K562 (cell line): ENCODE measurements around the gene NXF3. TPM values are rescaled to one million over a fixed set of nuclear protein-coding genes. Genes with fewer than 3 reads are reported as not detected.

Experiments used
- CBX2 ChIP-seq: fragments of 200-600 bp; sonication (generic); IDR thresholded peaks from one replicate; pipeline ENCODE4 v1.6.1; 2012; ENCODE audit warnings: mild to moderate bottlenecking, low read length, inconsistent platforms; ENCODE audit not compliant: insufficient read depth, poor library complexity, severe bottlenecking
- CGGBP1 ChIP-seq: fragments of 250-450 bp; sonication (Bioruptor Pico); IDR thresholded peaks from 2 replicates; pipeline ENCODE4 v1.9.0; 2021; ENCODE audit warnings: mild to moderate bottlenecking
- E2F3 ChIP-seq: fragments of 250-450 bp; sonication (Bioruptor Pico); IDR thresholded peaks from 2 replicates; pipeline ENCODE4 v1.4.0; 2020; ENCODE audit warnings: mild to moderate bottlenecking
- EHMT2 ChIP-seq: fragments of 450-650 bp; IDR thresholded peaks from 2 replicates; pipeline ENCODE4 v1.6.1; 2018; ENCODE audit warnings: antibody characterized with exemption
- FOXJ2 ChIP-seq: fragments of 200-800 bp; sonication (Bioruptor generic); IDR thresholded peaks from 2 replicates; pipeline ENCODE4 v1.6.1; 2016; ENCODE audit warnings: missing genetic modification characterization, missing compliant biosample characterization
- GATAD2B ChIP-seq: fragments of 450-650 bp; IDR thresholded peaks from 2 replicates; pipeline ENCODE4 v1.6.1; 2017; ENCODE audit warnings: mild to moderate bottlenecking, borderline replicate concordance
- GTF2B ChIP-seq: IDR thresholded peaks from 2 replicates; pipeline ENCODE4 v1.6.1; 2011; ENCODE audit not compliant: insufficient read length; ENCODE audit errors: extremely low read depth
- GTF2F1 ChIP-seq: IDR thresholded peaks from 2 replicates; pipeline ENCODE4 v1.6.1; 2011; ENCODE audit warnings: low read depth, low read length, improper control_type of control experiment
- HMG20A ChIP-seq: fragments of 450-650 bp; formaldehyde crosslinking; conservative IDR thresholded peaks from 2 replicates; pipeline ENCODE4 v1.4.0; 2020; ENCODE audit warnings: mild to moderate bottlenecking, mixed read lengths
- KDM1A ChIP-seq, 2 experiments: fragments of 450-650 bp; IDR thresholded peaks; 2 replicates each; pipeline ENCODE4 v1.6.1; 2016; ENCODE audit warnings: mild to moderate bottlenecking in 2 of 2
- LEF1 ChIP-seq: fragments of 450-650 bp; IDR thresholded peaks from 2 replicates; pipeline ENCODE4 v1.6.1; 2016; ENCODE audit warnings: mild to moderate bottlenecking
- MAX ChIP-seq: sonication (generic); formaldehyde crosslinking; IDR thresholded peaks from 2 replicates; pipeline ENCODE4 v1.9.0; 2022; ENCODE audit warnings: mild to moderate bottlenecking, missing genetic modification reagents
- MCM2 ChIP-seq: fragments of 450-650 bp; IDR thresholded peaks from 2 replicates; pipeline ENCODE4 v1.6.1; 2017; ENCODE audit warnings: low read depth, mild to moderate bottlenecking
- MCM5 ChIP-seq: fragments of 450-650 bp; IDR thresholded peaks from 2 replicates; pipeline ENCODE4 v1.6.1; 2016; ENCODE audit warnings: low read depth
- PRPF4 ChIP-seq: fragments of 200-400 bp; formaldehyde crosslinking; IDR thresholded peaks from one replicate; pipeline ENCODE4 v1.6.1; 2017; ENCODE audit warnings: low read length, low read depth, mild to moderate bottlenecking; ENCODE audit not compliant: insufficient read depth, poor library complexity, severe bottlenecking
- RBM25 ChIP-seq: fragments of 200-400 bp; formaldehyde crosslinking; IDR thresholded peaks from 2 replicates; pipeline ENCODE4 v1.6.1; 2018; ENCODE audit warnings: low read length, low read depth, moderate library complexity; ENCODE audit not compliant: severe bottlenecking
- SNRNP70 ChIP-seq: fragments of 200-400 bp; formaldehyde crosslinking; optimal IDR thresholded peaks from 2 replicates; pipeline ENCODE3; 2017; ENCODE audit warnings: low read depth, low read length
- TAF7 ChIP-seq: fragments of 450-650 bp; IDR thresholded peaks from 2 replicates; pipeline ENCODE4 v1.6.1; 2016; ENCODE audit warnings: missing genetic modification characterization, missing compliant biosample characterization
- TBL1XR1 ChIP-seq, 2 experiments: IDR thresholded peaks; 2 replicates each; pipeline ENCODE4 v1.6.1; 2012; ENCODE audit warnings: improper control_type of control experiment in 2 of 2, low read length in 2 of 2, mild to moderate bottlenecking in 1 of 2
- TBP ChIP-seq: optimal IDR thresholded peaks from 2 replicates; pipeline ENCODE3; 2011; ENCODE audit warnings: low read depth, low read length, improper control_type of control experiment
- WHSC1 ChIP-seq: IDR thresholded peaks from one replicate; pipeline ENCODE4 v1.6.1; 2012; ENCODE audit warnings: low read length, control low read depth, inconsistent platforms
- ZFP91 ChIP-seq: sonication (generic); formaldehyde crosslinking; IDR thresholded peaks from 2 replicates; pipeline ENCODE4 v1.8.0; 2022; ENCODE audit warnings: mild to moderate bottlenecking, missing genetic modification reagents
- ZNF449 ChIP-seq: fragments of 250-450 bp; sonication (Bioruptor Pico); IDR thresholded peaks from 2 replicates; pipeline ENCODE4 v1.8.0; 2022; ENCODE audit warnings: moderate library complexity, mild to moderate bottlenecking, inconsistent platforms
- polyA plus RNA-seq, 8 experiments: library from polyadenylated mRNA; depleted of rRNA in 4 of 8; stranded (reverse) in 5 of 8; unstranded in 3 of 8; fragments of >200 nt; fragmentation: Nextera tagmentation in 2 of 8; fragmentation: Illumina TruSeq in 1 of 8; extraction: Ambion mirVana in 2 of 8; extraction: Trizol in 1 of 8; gene quantifications; 2 replicates each; pipeline versions ENCODE4 v1.2.1 to v1.2.3, GENCODE V29; 2011 to 2014; ENCODE audit warnings: inconsistent platforms in 1 of 8, missing spikeins in 1 of 8
- total RNA-seq, 7 experiments: library from RNA; depleted of rRNA in 6 of 7; stranded (reverse); fragments of >200 nt in 6 of 7; fragmentation: Illumina TruSeq in 2 of 7; extraction: Trizol in 2 of 7; gene quantifications; 2 replicates each; pipeline versions ENCODE4 v1.2.1 to v1.2.3, GENCODE V29; 2011 to 2021; ENCODE audit warnings: low replicate concordance in 1 of 7
- TF ChIP-seq, protein P1 (sequence below): fragments of 450-650 bp; conservative IDR thresholded peaks from 2 replicates; pipeline ENCODE4 v1.6.1; 2016; ENCODE audit warnings: missing genetic modification characterization, low read depth, mild to moderate bottlenecking, missing compliant biosample characterization, moderate library complexity

Gene NXF3
- total and polyA plus RNA-seq, 9 of the 15 experiments (the other 6 are each of a cell fraction or from before 2014, with no cell fraction given): 0.18 to 0.40 (median 0.28) TPM; not detected in 2

DNA sequence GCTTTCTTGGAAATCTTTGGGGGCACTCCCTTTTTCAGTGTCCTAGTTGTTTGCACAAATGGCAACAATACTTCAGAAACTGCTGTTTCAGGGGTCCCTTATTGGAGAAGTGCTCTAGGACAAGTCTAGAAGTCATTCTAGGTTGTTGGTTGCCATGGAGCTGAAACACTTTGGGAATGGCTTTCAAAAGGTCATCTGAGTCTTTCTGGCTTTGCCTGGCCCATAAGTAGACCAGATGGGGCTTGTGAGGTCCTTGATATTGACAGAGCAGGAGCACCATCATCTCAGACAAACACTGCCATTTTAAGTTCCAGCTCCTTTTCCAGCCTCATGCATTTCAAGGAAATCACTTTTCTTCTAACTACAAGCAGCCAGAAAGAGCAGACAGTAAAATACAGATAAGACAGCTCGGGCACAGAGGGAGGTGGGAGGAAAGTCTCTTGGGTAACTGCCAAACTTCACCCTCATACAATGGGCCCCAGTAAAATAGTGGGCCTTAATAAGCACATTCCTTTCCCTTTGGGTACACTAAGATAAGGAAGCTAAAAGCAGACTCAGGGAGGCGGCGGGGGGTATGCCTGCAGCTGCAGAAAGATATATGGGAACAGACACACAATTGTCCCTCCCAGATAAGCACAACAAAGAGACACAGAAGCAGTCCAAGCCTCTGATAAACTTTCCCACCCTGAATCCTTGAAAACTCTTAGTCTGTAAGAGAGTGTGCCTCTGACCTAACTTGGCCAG, 8.5 kb upstream of the NXF3 start (continued):
- TF ChIP-seq ZNF449 (CRISPR knock-in tag) (0 out of 2 replicates have a peak, but pooled peaks have one; percentile 27), HMG20A (CRISPR knock-in tag) (no peak), E2F3 (CRISPR knock-in tag) (no peak), ZFP91 (no peak), TBP (no peak), CGGBP1 (no peak), FOXJ2 (tag) (peak; percentile 88), TBL1XR1 (IDR thresholded peaks at IDR 0.05; ENCODE audit: low read length in 2 of 2) (peak; percentile 94 to 96), LEF1 (peak; percentile 95), KDM1A (IDR thresholded peaks at IDR 0.05) (peak; percentile 98), MCM5 (no peak), RBM25 (no peak), MCM2 (no peak), PRPF4 (no peak), MAX (CRISPR knock-in tag) (no peak), WHSC1 (no peak), GTF2B (no peak), EHMT2 (no peak), CBX2 (no peak), GTF2F1 (no peak), SNRNP70 (no peak), TAF7 (tag) (no peak), GATAD2B (peak; percentile 65; the same call in 1 of the 2 replicates)
- TF ChIP-seq, protein P1, sequence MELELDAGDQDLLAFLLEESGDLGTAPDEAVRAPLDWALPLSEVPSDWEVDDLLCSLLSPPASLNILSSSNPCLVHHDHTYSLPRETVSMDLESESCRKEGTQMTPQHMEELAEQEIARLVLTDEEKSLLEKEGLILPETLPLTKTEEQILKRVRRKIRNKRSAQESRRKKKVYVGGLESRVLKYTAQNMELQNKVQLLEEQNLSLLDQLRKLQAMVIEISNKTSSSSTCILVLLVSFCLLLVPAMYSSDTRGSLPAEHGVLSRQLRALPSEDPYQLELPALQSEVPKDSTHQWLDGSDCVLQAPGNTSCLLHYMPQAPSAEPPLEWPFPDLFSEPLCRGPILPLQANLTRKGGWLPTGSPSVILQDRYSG (tag): peak; percentile 68
